ENCODE data around the gene EDNRA. TPM values are rescaled to one million over a fixed set of nuclear protein-coding genes. Genes with fewer than 3 reads are reported as not detected.

Gene EDNRA
- total RNA-seq, 1 donor from 2014 or later: 15.4 TPM

GRCh38 chr4:147580396-147580795 is 99.5 kb downstream of the EDNRA start:
- intact Hi-C loops (cut with DNase I): no loop called here
- DNase-seq (ENCODE audit: low spot score): no peak

GRCh38 chr4:147581606-147582350 is 100.9 kb downstream of the EDNRA start:
- intact Hi-C loops (cut with DNase I): no loop called here

GRCh38 chr4:147582386-147583060 is 101.6 kb downstream of the EDNRA start:
- DNase-seq (ENCODE audit: low spot score): no peak
- intact Hi-C loops (cut with DNase I): no loop called here

More at GRCh38 chr4:147581606-147582350, 100.9 kb downstream of the EDNRA start:
- no peak for DNase-seq (ENCODE audit: low spot score)

GRCh38 chr4:147583876-147584275 is 103.0 kb downstream of the EDNRA start:
- intact Hi-C loops (cut with DNase I): no loop called here
- DNase-seq (ENCODE audit: low spot score): no peak

GRCh38 chr4:147586032-147586431 is 105.1 kb downstream of the EDNRA start:
- no peak for DNase-seq (ENCODE audit: low spot score)
- intact Hi-C loops (cut with DNase I): loop anchor here (5.0 kb wide), 1 partner anchor 564 kb away; no protein-coding TSS in a partner anchor

GRCh38 chr4:147586637-147587036 is 105.7 kb downstream of the EDNRA start:
- DNase-seq (ENCODE audit: low spot score): no peak
- intact Hi-C loops (cut with DNase I): loop anchor here (5.0 kb wide), 1 partner anchor 564 kb away; no protein-coding TSS in a partner anchor

- intact Hi-C loops (cut with DNase I): loop anchor here (5.0 kb wide), 1 partner anchor 565 kb away; no protein-coding TSS in a partner anchor
- DNase-seq (ENCODE audit: low spot score): no peak
These were observed 106.1 kb downstream of the EDNRA start for GRCh38 chr4:147587041-147587440.

GRCh38 chr4:147589586-147589985 is 108.7 kb downstream of the EDNRA start:
- intact Hi-C loops (cut with DNase I): loop anchor here (5.0 kb wide), 1 partner anchor 567 kb away; no protein-coding TSS in a partner anchor
- no peak for DNase-seq (ENCODE audit: low spot score)

GRCh38 chr4:147590249-147590920 is 109.5 kb downstream of the EDNRA start:
- no peak for DNase-seq (ENCODE audit: low spot score)
- intact Hi-C loops (cut with DNase I): loop anchor here (2.0 kb wide), 2 partner anchors 430 to 480 kb away; no protein-coding TSS in a partner anchor

GRCh38 chr4:147591106-147591505 is 110.2 kb downstream of the EDNRA start:
- intact Hi-C loops (cut with DNase I): loop anchor here (2.0 kb wide), 2 partner anchors 430 to 480 kb away; no protein-coding TSS in a partner anchor
- no peak for DNase-seq (ENCODE audit: low spot score)

GRCh38 chr4:147594107-147594506 is 113.2 kb downstream of the EDNRA start:
- DNase-seq (ENCODE audit: low spot score): no peak
- intact Hi-C loops (cut with DNase I): no loop called here

Other genes with a start within 250 kb of the EDNRA start
- gene TMEM184C, start 136.3 kb downstream of the EDNRA start, total RNA-seq: 19.0 TPM
- 6.8 TPM for gene PRMT9, start 203.1 kb downstream of the EDNRA start, total RNA-seq

Measured in cardiac septum (tissue), 1 donor.